Measurements from ENCODE around the gene ALKBH1.

GRCh38 chr14:77682158-77682553 is 25.7 kb downstream of the ALKBH1 start:
- no peak for TF ChIP-seq CTCF (IDR thresholded peaks at IDR 0.05)
- no peak for TF ChIP-seq POLR2A (IDR thresholded peaks at IDR 0.05)
